ENCODE data around the gene SLC35E1.

Gene SLC35E1

GRCh38 chr19:16572332-16573211 lies at the start of gene SLC35E1:
Gene SLC35E1 (minus strand): TSS chr19:16572415. CDS start chr19:16572364, 51 bp downstream.
- FAIRE-seq = no peak

DNA sequence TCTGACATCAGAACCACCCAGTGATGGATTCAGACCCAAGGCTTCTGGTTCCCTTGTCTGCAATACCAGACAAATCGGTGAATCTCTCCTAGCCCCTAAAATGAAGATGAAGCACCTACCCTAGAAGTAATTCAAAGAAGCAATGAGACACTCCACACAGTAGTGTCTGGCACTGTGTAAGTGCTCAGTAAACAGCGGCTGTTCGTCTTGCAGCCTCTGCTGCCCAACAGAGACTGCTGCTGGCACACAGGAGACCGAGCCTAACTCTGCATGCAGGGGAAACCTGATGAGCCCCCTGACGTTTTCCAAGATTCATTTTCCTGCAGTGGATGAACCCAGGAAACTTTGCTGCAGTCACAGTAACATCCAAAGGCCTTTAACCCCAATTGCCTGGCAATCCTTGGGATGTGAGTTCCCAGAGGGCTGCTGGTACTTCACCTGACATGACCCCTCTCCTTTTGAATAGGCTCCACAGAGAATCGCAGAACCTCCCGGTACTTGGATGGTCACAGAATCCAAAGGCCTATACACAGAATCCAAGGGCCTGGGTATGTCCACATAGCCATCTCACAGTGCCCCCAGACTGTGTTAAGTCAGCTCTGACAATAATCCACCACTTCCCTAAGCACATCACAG lies 49.1 kb upstream of the SLC35E1 start:
- no peak for FAIRE-seq

DNA sequence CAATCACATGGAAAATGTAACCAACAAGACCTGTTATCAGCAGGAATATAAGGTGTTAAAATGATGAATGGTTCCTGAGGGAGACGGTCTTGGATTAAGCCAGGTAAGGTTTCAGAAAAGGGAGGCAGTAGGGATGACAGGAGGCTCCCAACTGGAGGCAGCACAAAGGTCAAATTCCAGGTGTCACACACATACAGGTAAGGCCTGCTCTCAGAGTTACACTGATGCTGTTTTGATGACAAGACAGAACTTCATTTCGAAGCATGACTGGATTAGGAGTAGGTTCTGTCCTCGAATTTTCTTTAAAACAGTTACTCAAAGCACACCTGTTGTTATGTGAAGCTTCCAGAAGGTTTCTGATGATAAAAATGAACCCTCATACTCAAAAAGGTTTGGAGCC lies 48.4 kb upstream of the SLC35E1 start:
- no peak for FAIRE-seq

GRCh38 chr19:16620018-16620417 lies 47.8 kb upstream of the SLC35E1 start:
- no peak for FAIRE-seq

DNA sequence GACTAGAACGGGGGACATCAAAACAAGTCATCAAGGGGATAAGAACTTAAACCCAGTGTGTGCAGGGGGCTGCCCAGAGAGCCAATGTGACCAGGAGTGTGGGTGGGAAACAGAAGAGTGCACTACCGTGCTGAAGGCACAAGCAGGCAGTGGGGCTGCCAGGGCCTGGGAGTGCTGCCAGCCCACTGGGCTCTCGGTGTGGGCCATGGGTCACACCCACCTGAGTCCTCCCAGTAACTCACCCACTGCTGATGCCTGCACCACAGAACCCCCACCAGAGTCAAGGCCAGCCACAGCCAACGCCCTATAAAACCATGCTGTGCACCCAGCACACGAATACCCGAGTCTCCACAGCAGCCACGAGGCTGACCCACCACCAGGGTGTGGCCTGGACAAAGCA lies 47.2 kb upstream of the SLC35E1 start:
- FAIRE-seq = no peak

- FAIRE-seq = no peak
Measured at GRCh38 chr19:16618248-16618647, 46.0 kb upstream of the SLC35E1 start.

DNA sequence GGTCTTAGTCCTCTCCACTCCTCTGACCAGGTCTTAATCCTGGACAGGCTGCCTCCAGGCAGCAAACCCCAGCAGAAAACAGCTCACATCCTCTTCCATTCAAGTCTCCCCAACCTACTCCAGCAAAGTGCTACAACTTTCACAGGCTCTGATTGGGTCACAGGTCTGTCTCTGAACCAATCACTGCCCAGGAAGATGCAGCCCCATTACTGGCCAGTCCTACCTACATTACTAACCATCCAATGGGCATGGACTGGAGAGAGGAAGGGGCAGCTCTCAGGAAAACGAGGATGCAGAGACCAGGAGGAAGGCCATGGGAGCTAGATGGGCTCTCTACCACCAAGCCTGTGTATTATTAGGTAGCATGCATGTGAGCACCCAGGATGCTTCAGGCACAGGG lies 43.6 kb upstream of the SLC35E1 start:
- no peak for FAIRE-seq

DNA sequence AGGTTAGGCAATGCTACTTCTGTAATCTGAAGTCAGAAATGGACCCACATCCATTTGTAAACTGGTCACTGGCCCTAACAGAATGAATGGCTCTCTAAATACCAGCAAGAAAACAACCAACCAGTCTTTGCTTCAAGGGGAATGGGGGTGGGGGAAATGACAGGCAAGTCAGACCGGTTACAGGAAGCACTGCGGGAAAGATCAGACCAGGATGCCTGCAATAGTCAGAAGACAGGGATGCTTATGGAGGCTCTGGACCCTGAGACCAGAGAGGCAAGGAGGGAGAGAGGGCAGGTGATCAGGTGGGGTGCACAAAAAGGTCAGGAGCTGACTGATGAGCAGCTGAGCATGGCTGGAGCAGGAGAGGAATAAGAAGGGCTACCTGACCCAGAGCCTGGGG lies 42.7 kb upstream of the SLC35E1 start:
- no peak for FAIRE-seq

DNA sequence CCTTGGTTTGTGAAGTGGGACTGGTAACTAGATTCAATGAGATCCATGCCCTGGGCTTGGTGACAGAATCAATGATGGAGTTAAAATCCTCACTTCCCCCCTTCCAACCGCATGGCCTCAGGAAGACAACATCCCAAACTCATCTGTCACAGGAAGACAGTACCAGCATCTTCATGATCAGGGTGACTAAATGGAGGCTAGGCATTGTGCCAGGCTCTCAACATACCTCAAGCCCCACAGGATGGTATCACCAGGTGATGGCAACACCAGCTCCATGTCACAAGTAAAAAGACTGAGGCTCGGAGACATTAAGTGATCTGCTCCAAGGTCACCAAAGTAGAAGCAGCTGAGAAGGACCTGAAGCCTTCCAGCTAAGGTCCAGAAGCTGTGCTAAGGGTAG lies 41.6 kb upstream of the SLC35E1 start:
- FAIRE-seq = no peak

- FAIRE-seq = no peak
Measured at GRCh38 chr19:16612636-16613035, 40.4 kb upstream of the SLC35E1 start.

DNA sequence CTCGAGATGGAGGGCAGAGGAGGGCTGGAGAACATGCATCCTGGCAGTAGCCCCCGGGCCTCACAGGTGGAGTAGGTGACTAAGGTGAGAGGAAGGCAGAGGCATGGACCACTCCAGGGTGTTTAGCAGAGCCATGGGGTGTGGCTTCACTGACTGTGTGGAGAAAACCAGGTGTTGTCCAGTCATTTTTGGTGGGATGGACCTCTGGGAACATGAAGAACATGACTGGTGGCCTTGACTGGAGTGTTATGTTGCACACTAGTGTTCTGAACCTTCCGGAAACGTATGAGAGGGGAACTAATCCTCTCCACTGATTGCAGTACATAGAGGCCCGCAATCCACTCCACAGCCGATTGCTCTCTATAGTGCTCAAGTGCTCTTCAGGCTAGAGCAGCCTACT lies 38.9 kb upstream of the SLC35E1 start:
- FAIRE-seq = no peak

- FAIRE-seq = no peak
Measured at GRCh38 chr19:16609511-16610200, 37.4 kb upstream of the SLC35E1 start.

- FAIRE-seq = no peak
Measured at GRCh38 chr19:16608290-16608739, 36.1 kb upstream of the SLC35E1 start.

DNA sequence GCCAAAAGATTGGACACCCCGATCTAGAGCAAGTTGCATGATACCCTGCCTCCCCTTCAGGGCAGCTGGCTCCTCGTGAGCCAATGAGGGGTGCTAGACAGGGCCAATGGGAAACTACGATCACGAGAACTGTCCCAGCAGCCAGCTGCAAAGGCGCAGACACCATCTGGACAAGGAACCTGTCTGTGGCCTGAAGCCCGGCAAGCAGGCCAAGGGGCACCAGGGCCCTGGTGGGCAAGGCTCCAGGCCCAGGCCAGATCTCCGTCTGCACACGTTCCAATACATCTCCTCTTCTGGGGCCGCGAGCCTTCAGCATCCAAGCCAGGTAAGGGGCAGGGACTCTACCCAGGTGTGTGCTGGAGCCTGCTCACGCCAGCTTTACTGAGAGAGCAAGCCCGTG lies 35.6 kb upstream of the SLC35E1 start:
- FAIRE-seq = no peak

GRCh38 chr19:16605553-16605994 lies 33.4 kb upstream of the SLC35E1 start:
- FAIRE-seq = no peak

GRCh38 chr19:16605115-16605514 lies 32.9 kb upstream of the SLC35E1 start:
- FAIRE-seq = no peak

GRCh38 chr19:16604615-16605014 lies 32.4 kb upstream of the SLC35E1 start:
- FAIRE-seq = no peak

DNA sequence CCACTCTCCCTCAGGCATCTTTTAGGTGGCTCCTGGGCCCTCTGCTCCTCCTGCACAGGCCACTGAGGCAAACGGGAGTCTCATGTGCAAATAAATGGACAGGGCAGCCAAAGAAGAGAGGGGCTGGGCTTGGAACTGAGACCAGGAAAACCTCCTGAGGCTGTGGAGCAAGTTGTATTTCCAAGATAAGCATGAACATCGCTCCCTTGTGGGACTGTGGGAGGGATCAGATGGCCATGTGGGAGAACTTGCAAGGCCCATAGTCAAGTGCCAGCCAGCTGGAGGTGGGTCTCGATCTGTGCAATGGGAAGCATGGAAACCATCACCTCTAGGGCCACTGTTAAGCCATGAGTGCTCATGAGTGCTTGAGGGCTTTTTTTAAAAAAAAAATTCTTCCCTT lies 30.9 kb upstream of the SLC35E1 start:
- no peak for FAIRE-seq

GRCh38 chr19:16601378-16602052 lies 29.3 kb upstream of the SLC35E1 start:
- no peak for FAIRE-seq

- no peak for FAIRE-seq
Measured at GRCh38 chr19:16600824-16601223, 28.6 kb upstream of the SLC35E1 start.

DNA sequence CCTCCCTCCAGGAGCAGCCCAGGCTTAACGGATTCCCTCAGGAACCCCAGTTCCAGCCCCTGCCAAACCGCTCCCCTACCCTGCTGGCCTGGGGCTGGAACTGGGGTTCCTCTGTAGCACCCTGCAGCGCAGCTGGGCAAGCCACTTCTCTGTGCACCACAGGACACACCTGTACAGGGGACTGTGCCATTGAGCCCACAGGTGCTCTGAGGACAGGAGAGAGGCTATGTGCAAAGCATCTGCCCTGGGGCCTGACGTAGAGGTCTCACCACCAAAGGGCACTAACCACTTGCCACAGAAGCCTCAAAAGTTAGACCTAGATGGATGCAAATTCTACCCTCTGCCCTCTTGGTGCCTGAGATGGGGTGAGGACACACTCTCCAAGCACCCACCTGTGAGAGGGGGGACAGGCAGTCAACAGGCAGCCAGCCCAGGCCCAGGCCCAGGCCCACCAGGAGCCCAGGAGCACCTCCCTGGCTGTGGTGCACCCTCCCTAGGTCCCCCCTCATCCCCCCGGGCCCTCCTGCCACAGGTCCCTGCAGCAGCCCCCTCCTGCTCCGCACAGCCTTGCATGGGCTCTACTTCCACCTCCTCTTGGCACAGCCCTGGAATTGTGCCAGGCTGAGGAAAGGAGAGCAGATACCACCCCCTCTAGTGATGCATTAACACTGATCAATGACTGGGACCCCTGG lies 27.6 kb upstream of the SLC35E1 start:
- no peak for FAIRE-seq

DNA sequence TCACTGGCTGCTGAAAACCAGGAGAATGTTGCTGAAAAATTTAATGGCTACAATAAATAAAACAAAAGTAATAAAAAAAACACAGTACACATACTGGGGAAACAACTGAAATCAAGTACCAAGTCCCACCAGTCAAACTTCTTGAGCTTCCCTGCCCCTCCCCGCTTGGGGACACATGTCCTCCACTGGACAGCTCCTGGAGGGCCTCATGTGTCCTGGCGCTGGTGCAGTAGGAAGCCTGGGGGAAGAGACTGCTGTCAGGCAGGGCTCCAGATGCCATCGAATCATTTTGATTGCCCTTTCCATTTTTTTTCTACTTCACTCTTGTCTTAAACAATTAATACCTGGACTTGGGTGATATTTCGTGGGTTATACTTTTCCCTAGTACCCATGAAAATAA lies 26.6 kb upstream of the SLC35E1 start:
- FAIRE-seq = no peak
